Measurements from ENCODE around the gene CACNA1C.
"Not testable (repeated sequence)": the region's sequence is repeated elsewhere in the genome, so short reads cannot be mapped to it uniquely, and the experiment has no call there.

Gene CACNA1C

GRCh38 chr12:2664721-2665577 lies 612.2 kb downstream of the CACNA1C start:
- no peak for DNase-seq

GRCh38 chr12:2666411-2666810 lies 613.6 kb downstream of the CACNA1C start:
- no peak for DNase-seq

- DNase-seq, result no peak
Measured at GRCh38 chr12:2666846-2667245, 614.1 kb downstream of the CACNA1C start.

- DNase-seq, result no peak
Measured at GRCh38 chr12:2667716-2668440, 615.1 kb downstream of the CACNA1C start.

- no peak for DNase-seq
Measured at GRCh38 chr12:2668816-2669215, 616.0 kb downstream of the CACNA1C start.

- DNase-seq, result no peak
Measured at GRCh38 chr12:2669560-2669959, 616.8 kb downstream of the CACNA1C start.

- DNase-seq, result no peak
Measured at GRCh38 chr12:2672863-2673262, 620.1 kb downstream of the CACNA1C start.

- DNase-seq, result no peak
Measured at GRCh38 chr12:2673966-2674810, 621.4 kb downstream of the CACNA1C start.

GRCh38 chr12:2675776-2676175 lies 623.0 kb downstream of the CACNA1C start:
- no peak for DNase-seq

- no peak for DNase-seq
Measured at GRCh38 chr12:2677142-2677880, 624.5 kb downstream of the CACNA1C start.

GRCh38 chr12:2678426-2678825 lies 625.6 kb downstream of the CACNA1C start:
- DNase-seq, result no peak

- no peak for DNase-seq
Measured at GRCh38 chr12:2679068-2679815, 626.5 kb downstream of the CACNA1C start.

GRCh38 chr12:2679816-2680675 lies 627.3 kb downstream of the CACNA1C start:
- DNase-seq, result no peak

GRCh38 chr12:2680676-2681039 lies 627.9 kb downstream of the CACNA1C start:
- no peak for DNase-seq

- no peak for DNase-seq
Measured at GRCh38 chr12:2681450-2682205, 628.8 kb downstream of the CACNA1C start.

GRCh38 chr12:2682296-2683251 lies 629.8 kb downstream of the CACNA1C start:
- DNase-seq, result peak; percentile 47

- no peak for DNase-seq
Measured at GRCh38 chr12:2683283-2684025, 630.7 kb downstream of the CACNA1C start.

- not testable (repeated sequence) for DNase-seq
Measured at GRCh38 chr12:2684026-2684325, 631.2 kb downstream of the CACNA1C start.
